ENCODE measurements around the gene RELA.

RELA gene

GRCh38 chr11:65611028-65611757 lies 51.5 kb downstream of the RELA start:
- no peak for DNase-seq

GRCh38 chr11:65610404-65610803 lies 52.3 kb downstream of the RELA start:
- DNase-seq, result no peak

GRCh38 chr11:65609665-65610064 lies 53.1 kb downstream of the RELA start:
- no peak for DNase-seq

GRCh38 chr11:65609229-65609628 lies 53.5 kb downstream of the RELA start:
- no peak for DNase-seq

GRCh38 chr11:65607614-65608426 lies 54.9 kb downstream of the RELA start:
- DNase-seq, result no peak

GRCh38 chr11:65606876-65607613 lies 55.7 kb downstream of the RELA start:
- DNase-seq, result peak; percentile 87

GRCh38 chr11:65604258-65604657 lies 58.5 kb downstream of the RELA start:
- DNase-seq, result no peak
